GM12872 (cell line): ENCODE results near the gene EFNA4.
A peak's percentile ranks its signal among the peaks of the same experiment; 100 is the strongest.

Experiments
- CTCF ChIP-seq: IDR thresholded peaks from 3 replicates; pipeline ENCODE4 v1.5.1; 2011; ENCODE audit warnings: low read depth, mild to moderate bottlenecking, low read length, moderate library complexity; ENCODE audit not compliant: insufficient read depth

EFNA4 gene

GRCh38 chr1:155057788-155058211 is 5.7 kb upstream of the EFNA4 start:
- peak; percentile 25; the same call in 1 of the 3 replicates for TF ChIP-seq CTCF

DNA sequence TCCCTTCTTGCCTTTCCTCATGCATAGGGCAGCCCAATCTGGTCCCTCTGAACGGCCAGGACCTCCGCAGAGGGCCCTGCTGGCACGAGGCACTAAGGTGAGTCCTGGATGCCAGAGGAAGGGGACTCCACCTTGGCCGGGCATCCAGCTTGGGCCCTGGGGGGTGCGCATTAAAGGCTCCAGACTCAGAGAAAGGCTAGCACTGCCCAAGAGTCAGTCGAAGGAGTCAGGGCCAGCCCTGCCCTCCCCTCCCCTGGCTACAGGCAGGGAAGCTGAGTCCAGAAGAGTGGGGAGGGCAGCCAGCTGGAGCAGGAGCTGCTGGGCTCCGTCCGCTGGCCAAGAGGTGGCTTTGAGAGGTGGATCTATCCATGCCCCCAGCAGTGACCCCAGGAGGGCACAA is 2.8 kb upstream of the EFNA4 start:
- no peak for TF ChIP-seq CTCF

DNA sequence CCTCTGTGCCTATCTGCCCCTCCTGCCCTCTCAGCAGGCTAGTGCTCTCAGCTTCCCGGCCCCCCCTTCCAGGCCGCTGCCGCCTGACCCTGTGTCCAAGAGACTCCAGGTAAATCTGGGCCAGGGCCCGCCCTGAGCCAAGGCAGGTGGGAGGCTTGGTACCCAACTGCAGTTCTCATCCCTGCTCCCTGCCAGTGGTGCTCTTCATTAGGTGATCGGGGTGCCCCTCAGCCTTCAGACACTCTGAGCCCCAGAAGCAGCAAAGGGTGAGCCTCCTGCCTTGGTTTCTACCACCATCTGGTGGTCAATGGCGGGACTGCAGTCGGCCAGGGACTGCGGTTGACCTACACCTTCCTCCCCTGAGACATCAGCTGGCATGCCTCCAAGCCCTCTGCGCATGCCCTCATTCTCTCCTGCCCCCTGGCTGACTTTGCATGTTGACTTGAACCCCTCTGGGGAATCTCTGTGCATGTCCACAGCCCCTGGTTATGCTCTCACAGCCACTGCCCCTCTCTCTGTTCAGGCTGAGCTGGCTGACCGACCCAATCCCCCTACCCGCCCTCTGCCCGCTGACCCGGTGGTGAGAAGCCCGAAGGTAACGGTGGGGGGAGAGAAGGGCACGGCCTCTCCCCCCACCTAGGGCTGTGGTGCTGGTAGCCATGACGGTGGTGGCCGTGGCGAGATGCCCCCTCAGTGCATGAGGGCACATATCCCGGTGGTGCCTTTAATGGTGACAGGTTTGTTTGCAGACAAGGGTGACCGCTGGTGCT is 2.0 kb upstream of the EFNA4 start:
- TF ChIP-seq CTCF, result peak; percentile 100

GRCh38 chr1:155062151-155062686 is 1.3 kb upstream of the EFNA4 start:
- TF ChIP-seq CTCF, result peak; percentile 28; the same call in 2 of the 3 replicates

DNA sequence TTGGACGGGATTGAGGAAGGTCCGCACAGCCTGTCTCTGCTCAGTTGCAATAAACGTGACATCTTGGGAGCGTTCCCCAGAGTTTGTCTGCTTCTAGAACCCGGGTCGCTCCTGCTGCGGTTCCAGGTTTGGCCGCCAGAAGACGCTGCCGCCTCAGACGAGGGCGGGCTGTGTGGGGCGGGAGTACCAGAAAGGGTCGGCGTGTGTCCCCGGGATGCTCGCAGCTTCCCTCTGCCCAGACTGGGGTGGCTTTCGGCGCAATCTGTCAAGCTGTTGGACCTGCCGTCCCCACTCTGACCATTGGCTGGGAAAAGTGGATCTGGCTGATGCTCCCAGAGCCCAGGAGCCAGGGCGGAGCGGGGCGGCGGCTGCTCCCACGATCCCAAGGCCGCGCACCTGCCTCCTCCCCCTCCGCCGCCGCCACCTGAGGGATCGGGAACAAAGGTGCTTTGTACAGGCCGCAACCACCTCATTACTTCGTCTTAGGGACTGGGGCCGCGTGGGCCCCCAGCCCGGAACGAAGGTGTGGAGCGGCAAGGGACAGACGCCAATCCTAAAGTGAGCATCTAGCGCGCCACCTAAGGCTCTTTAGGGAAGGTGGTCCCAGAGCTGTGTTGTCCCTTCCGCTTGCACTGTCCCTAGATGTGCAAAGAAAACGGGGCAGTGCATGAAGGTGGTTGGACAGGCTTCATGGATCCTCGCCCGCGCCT is 683 bp upstream of the EFNA4 start:
- TF ChIP-seq CTCF, result peak; percentile 99

DNA sequence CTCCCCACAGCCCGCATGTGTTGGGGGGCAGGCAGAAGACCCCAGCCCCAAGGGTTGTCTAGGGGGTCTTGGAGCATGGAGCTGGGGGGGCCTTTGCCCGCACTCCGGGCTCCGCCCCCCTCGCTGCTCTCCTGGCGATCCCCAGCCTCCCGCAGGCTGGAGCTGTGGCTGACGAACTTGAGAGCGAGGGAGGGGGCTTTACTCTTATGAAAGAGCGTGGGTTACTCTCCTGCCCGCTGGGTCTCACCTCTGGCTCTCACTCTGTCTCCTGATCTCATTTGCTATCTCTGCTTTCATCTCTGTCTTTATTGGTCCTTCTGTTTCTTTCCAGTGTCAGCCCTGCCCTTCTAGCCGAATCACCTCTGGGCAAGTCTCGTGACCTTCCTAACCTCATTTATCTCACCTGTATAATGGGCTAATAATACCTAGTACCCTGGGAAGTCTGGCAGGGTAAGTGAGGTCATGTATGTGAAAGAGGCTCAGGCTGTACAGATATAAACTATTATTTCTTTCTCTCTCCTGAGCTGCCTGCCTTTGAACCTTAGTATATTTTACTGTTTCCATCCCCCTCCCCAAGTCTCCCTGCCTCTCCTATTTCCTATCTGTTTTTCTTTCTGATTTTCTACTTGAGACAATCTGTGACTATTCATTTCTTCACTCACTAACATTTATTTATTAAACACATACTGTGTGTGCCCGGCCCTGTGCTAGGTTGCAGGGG is 731 bp downstream of the EFNA4 start:
- no peak for TF ChIP-seq CTCF
